K562 (cell line): Measurements from ENCODE around the gene MRI1. TPM values are rescaled to one million over a fixed set of nuclear protein-coding genes. Genes with fewer than 3 reads are reported as not detected.

ENCODE experiments used
- DDX20 ChIP-seq: fragments of 450-650 bp; IDR thresholded peaks from 2 replicates; pipeline ENCODE4 v1.6.1; 2016; ENCODE audit warnings: missing genetic modification characterization, low read depth, mild to moderate bottlenecking, missing compliant biosample characterization, moderate library complexity
- DPF2 ChIP-seq: fragments of 450-650 bp; IDR thresholded peaks from 2 replicates; pipeline ENCODE4 v1.6.1; 2016
- ELK1 ChIP-seq: sonication (generic); formaldehyde crosslinking; IDR thresholded peaks from 2 replicates; pipeline ENCODE4 v1.8.1; 2022; ENCODE audit warnings: missing genetic modification reagents
- GATAD2B ChIP-seq: fragments of 450-650 bp; IDR thresholded peaks from 2 replicates; pipeline ENCODE4 v1.6.1; 2017; ENCODE audit warnings: mild to moderate bottlenecking, borderline replicate concordance
- HMGN3 ChIP-seq: IDR thresholded peaks from 2 replicates; pipeline ENCODE4 v1.6.1; 2011; ENCODE audit warnings: borderline replicate concordance, low read depth, mild to moderate bottlenecking, mixed read lengths, low read length; ENCODE audit not compliant: insufficient read length; ENCODE audit errors: extremely low read depth
- HNRNPUL1 ChIP-seq: fragments of 200-400 bp; formaldehyde crosslinking; IDR thresholded peaks from 2 replicates; pipeline ENCODE4 v1.6.1; 2017; ENCODE audit warnings: low read length
- JUN ChIP-seq, 2 experiments: sonication (generic) in 1 of 2; formaldehyde crosslinking in 1 of 2; IDR thresholded peaks; 2 replicates each; pipeline versions ENCODE4 v1.6.1 to v1.8.0; 2012 to 2022; ENCODE audit warnings: borderline replicate concordance in 2 of 2, mild to moderate bottlenecking in 2 of 2, improper control_type of control experiment in 1 of 2, low read depth in 1 of 2, low read length in 1 of 2, missing genetic modification reagents in 1 of 2
- MTA1 ChIP-seq: fragments of 450-650 bp; IDR thresholded peaks from 2 replicates; pipeline ENCODE4 v1.6.1; 2017; ENCODE audit warnings: borderline replicate concordance
- PPARD ChIP-seq: fragments of 250-450 bp; sonication (Bioruptor Pico); IDR thresholded peaks from 2 replicates; pipeline ENCODE4 v1.8.0; 2022; ENCODE audit warnings: inconsistent platforms, mild to moderate bottlenecking, moderate library complexity
- SP2 ChIP-seq: IDR thresholded peaks from 2 replicates; pipeline ENCODE4 v1.6.1; 2011; ENCODE audit warnings: mild to moderate bottlenecking, low read depth, low read length, moderate library complexity; ENCODE audit not compliant: poor library complexity, severe bottlenecking; ENCODE audit errors: extremely low read depth
- SRSF9 ChIP-seq: fragments of 200-400 bp; formaldehyde crosslinking; IDR thresholded peaks from 2 replicates; pipeline ENCODE4 v1.6.1; 2017; ENCODE audit warnings: low read depth, low read length, borderline replicate concordance
- TCF7 ChIP-seq: sonication (generic); IDR thresholded peaks from 2 replicates; pipeline ENCODE4 v1.6.1; 2016; ENCODE audit warnings: antibody characterized with exemption, borderline replicate concordance
- TEAD1 ChIP-seq, 2 experiments: fragments of 450-650 bp in 1 of 2; sonication (generic) in 1 of 2; formaldehyde crosslinking; IDR thresholded peaks; 2 replicates each; pipeline versions ENCODE4 v1.4.0 to v1.8.0; 2020 to 2022; ENCODE audit warnings: mild to moderate bottlenecking in 2 of 2, missing genetic modification reagents in 1 of 2
- U2AF1 ChIP-seq: fragments of 200-400 bp; formaldehyde crosslinking; optimal IDR thresholded peaks from 2 replicates; pipeline ENCODE3; 2017; ENCODE audit warnings: mild to moderate bottlenecking, low read depth, low read length, moderate library complexity
- ZBTB8A ChIP-seq: fragments of 450-650 bp; IDR thresholded peaks from 2 replicates; pipeline ENCODE4 v1.6.1; 2018; ENCODE audit warnings: mild to moderate bottlenecking, moderate library complexity; ENCODE audit not compliant: partially characterized antibody
- ZC3H4 ChIP-seq: sonication (generic); formaldehyde crosslinking; IDR thresholded peaks from 2 replicates; pipeline ENCODE4 v1.9.0; 2021; ENCODE audit warnings: missing genetic modification reagents, borderline replicate concordance
- ZFP91 ChIP-seq: sonication (generic); formaldehyde crosslinking; IDR thresholded peaks from 2 replicates; pipeline ENCODE4 v1.8.0; 2022; ENCODE audit warnings: mild to moderate bottlenecking, missing genetic modification reagents
- ZNF143 ChIP-seq: sonication (generic); formaldehyde crosslinking; IDR thresholded peaks from 2 replicates; pipeline ENCODE4 v1.9.0; 2022; ENCODE audit warnings: mild to moderate bottlenecking, missing genetic modification reagents
- ZNF146 ChIP-seq: IDR thresholded peaks from one replicate; pipeline ENCODE4 v1.6.1; 2018; ENCODE audit warnings: missing compliant biosample characterization; ENCODE audit not compliant: unreplicated experiment
- ZNF263 ChIP-seq: sonication (generic); formaldehyde crosslinking; IDR thresholded peaks from 2 replicates; pipeline ENCODE4 v1.8.0; 2022; ENCODE audit warnings: mild to moderate bottlenecking, missing genetic modification reagents, borderline replicate concordance
- ZNF3 ChIP-seq: fragments of 250-450 bp; sonication (Bioruptor Pico); IDR thresholded peaks from 2 replicates; pipeline ENCODE4 v1.5.0; 2021; ENCODE audit warnings: mild to moderate bottlenecking, moderate library complexity
- ZNF699 ChIP-seq: fragments of 250-450 bp; sonication (Bioruptor Pico); IDR thresholded peaks from 2 replicates; pipeline ENCODE4 v1.8.0; 2021; ENCODE audit warnings: mild to moderate bottlenecking, moderate library complexity; ENCODE audit not compliant: insufficient replicate concordance
- ZNF766 ChIP-seq: fragments of 200-800 bp; sonication (Bioruptor generic); conservative IDR thresholded peaks from 2 replicates; pipeline ENCODE4 v1.6.1; 2016; ENCODE audit warnings: missing genetic modification characterization, missing compliant biosample characterization
- polyA plus RNA-seq, 8 experiments: library from polyadenylated mRNA; depleted of rRNA in 4 of 8; stranded (reverse) in 5 of 8; unstranded in 3 of 8; fragments of >200 nt; fragmentation: Nextera tagmentation in 2 of 8; fragmentation: Illumina TruSeq in 1 of 8; extraction: Ambion mirVana in 2 of 8; extraction: Trizol in 1 of 8; gene quantifications; 2 replicates each; pipeline versions ENCODE4 v1.2.1 to v1.2.3, GENCODE V29; 2011 to 2014; ENCODE audit warnings: inconsistent platforms in 1 of 8, missing spikeins in 1 of 8
- total RNA-seq, 7 experiments: library from RNA; depleted of rRNA in 6 of 7; stranded (reverse); fragments of >200 nt in 6 of 7; fragmentation: Illumina TruSeq in 2 of 7; extraction: Trizol in 2 of 7; gene quantifications; 2 replicates each; pipeline versions ENCODE4 v1.2.1 to v1.2.3, GENCODE V29; 2011 to 2021; ENCODE audit warnings: low replicate concordance in 1 of 7
- TF ChIP-seq, protein P1 (sequence below): fragments of 250-450 bp; sonication (Bioruptor Pico); IDR thresholded peaks from 2 replicates; pipeline ENCODE4 v1.9.0; 2021; ENCODE audit warnings: mild to moderate bottlenecking, inconsistent platforms

The MRI1 gene
- total and polyA plus RNA-seq, 9 of the 15 experiments (the other 6 are each of a cell fraction or from before 2014, with no cell fraction given) = 5.5 to 57.4 (median 28.2) TPM

GRCh38 chr19:13764101-13764807, at the start of gene MRI1 (continued):
- TF ChIP-seq JUN (IDR thresholded peaks at IDR 0.05; ENCODE audit: borderline replicate concordance, low read depth, low read length) (no peak), JUN (CRISPR knock-in tag; IDR thresholded peaks at IDR 0.05; ENCODE audit: borderline replicate concordance) (no peak), DPF2 (no peak), HMGN3 (no peak), ZNF766 (CRISPR knock-in tag) (no peak), ZBTB8A (no peak), ZC3H4 (CRISPR knock-in tag) (no peak), GATAD2B (no peak), HNRNPUL1 (no peak), U2AF1 (no peak), ZNF263 (CRISPR knock-in tag) (no peak), SP2 (no peak), PPARD (CRISPR knock-in tag) (no peak), MTA1 (no peak), TCF7 (no peak), SRSF9 (no peak), DDX20 (no peak), ZNF143 (CRISPR knock-in tag) (no peak), ZNF699 (no peak), TEAD1 (CRISPR knock-in tag; IDR thresholded peaks at IDR 0.05) (0 out of 4 replicates have a peak, but pooled peaks of 1 of the 2 experiments have one; percentile 43), ELK1 (CRISPR knock-in tag) (no peak), ZFP91 (CRISPR knock-in tag) (no peak), ZNF146 (CRISPR knock-in tag) (no peak), ZNF3 (no peak)
- TF ChIP-seq, protein P1, sequence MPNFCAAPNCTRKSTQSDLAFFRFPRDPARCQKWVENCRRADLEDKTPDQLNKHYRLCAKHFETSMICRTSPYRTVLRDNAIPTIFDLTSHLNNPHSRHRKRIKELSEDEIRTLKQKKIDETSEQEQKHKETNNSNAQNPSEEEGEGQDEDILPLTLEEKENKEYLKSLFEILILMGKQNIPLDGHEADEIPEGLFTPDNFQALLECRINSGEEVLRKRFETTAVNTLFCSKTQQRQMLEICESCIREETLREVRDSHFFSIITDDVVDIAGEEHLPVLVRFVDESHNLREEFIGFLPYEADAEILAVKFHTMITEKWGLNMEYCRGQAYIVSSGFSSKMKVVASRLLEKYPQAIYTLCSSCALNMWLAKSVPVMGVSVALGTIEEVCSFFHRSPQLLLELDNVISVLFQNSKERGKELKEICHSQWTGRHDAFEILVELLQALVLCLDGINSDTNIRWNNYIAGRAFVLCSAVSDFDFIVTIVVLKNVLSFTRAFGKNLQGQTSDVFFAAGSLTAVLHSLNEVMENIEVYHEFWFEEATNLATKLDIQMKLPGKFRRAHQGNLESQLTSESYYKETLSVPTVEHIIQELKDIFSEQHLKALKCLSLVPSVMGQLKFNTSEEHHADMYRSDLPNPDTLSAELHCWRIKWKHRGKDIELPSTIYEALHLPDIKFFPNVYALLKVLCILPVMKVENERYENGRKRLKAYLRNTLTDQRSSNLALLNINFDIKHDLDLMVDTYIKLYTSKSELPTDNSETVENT = no peak
